Measurements from ENCODE around the gene PRICKLE1. TPM values are rescaled to one million over a fixed set of nuclear protein-coding genes. Genes with fewer than 3 reads are reported as not detected.

PRICKLE1 gene
- polyA plus RNA-seq, 1 donor (not counting 4 experiments of a cell fraction or from before 2014, with no cell fraction given) = 3.5 TPM

- dilution Hi-C loops (cut with MboI; ENCODE audit: extremely low pct_ligation_motif_present, low sequenced_read_pairs) = no loop called here
Observed at GRCh38 chr12:42459336-42459847, 130.2 kb downstream of the PRICKLE1 start.

DNA sequence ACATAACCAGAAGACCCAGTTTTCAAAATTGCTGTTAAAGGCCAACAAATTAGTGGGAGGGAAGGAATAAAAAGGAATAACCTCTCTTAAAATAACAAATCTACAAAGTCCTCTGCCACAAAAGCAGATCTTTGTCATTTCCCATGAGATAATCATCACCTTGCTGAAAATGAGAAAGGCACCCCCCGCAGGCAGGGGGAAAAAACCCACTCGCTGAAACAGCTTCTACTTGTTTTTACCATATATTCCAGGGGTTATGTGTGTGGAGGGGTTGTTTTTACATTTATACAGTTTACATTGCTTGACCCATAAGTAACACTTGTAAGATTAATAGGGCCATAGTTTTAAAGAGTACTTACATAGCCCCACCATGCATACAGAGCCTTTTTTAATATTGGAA, 131.0 kb downstream of the PRICKLE1 start:
- H3K9me1 ChIP-seq (ENCODE audit: control insufficient read depth, extremely low read depth, insufficient read depth, low read length) = no peaks in the 10 kb centered on the region
- no peaks in the 10 kb centered on the region for H4K20me1 ChIP-seq (ENCODE audit: control insufficient read depth, extremely low read depth, insufficient read depth, low read length)
- TF ChIP-seq EZH2 (IDR thresholded peaks at IDR 0.05; ENCODE audit: low read length) (no peak), CTCF (optimal IDR thresholded peaks at IDR 0.05 in 1 of 3, IDR thresholded peaks at IDR 0.05 in 1 of 3, conservative IDR thresholded peaks at IDR 0.05 in 1 of 3; ENCODE audit: extremely low read depth in 1 of 3, insufficient read depth in 2 of 3, low read length in 3 of 3) (no peak)
- H3K36me3 ChIP-seq (ENCODE audit: control insufficient read depth in 2 of 2, extremely low read depth in 1 of 2, insufficient read depth in 2 of 2, low read length in 2 of 2) = peaks cover 3 to 4% of the 10 kb centered on the region in 2 experiments
- no peak overlapping the region for H2AFZ ChIP-seq (ENCODE audit: control insufficient read depth, low read length)
- no peak for FAIRE-seq
- H3K4me2 ChIP-seq (ENCODE audit: control insufficient read depth, extremely low read depth, insufficient read depth, low read depth, low read length) = no peak overlapping the region
- DNase-seq (ENCODE audit: low read depth, low spot score) = no peak
- H3K9ac ChIP-seq (ENCODE audit: control insufficient read depth, extremely low read depth, insufficient read depth, low read length) = no peak overlapping the region
- H3K4me1 ChIP-seq (ENCODE audit: control insufficient read depth, extremely low read depth, insufficient read depth, low read length) = no peaks in the 10 kb centered on the region
- H3K27ac ChIP-seq (ENCODE audit: control insufficient read depth, insufficient read depth, low read length) = no peak overlapping the region
- no peaks in the 10 kb centered on the region for H3K9me3 ChIP-seq (ENCODE audit: control insufficient read depth, low read depth, low read length)
- dilution Hi-C loops (cut with MboI; ENCODE audit: extremely low pct_ligation_motif_present, low sequenced_read_pairs) = no loop called here
- no peak overlapping the region for H3K4me3 ChIP-seq (ENCODE audit: control insufficient read depth in 2 of 3, extremely low read depth in 1 of 3, insufficient read depth in 2 of 3, low read depth in 1 of 3, low read length in 3 of 3)
- H3K79me2 ChIP-seq (ENCODE audit: control insufficient read depth, insufficient read depth, low read length) = no peaks in the 10 kb centered on the region
- no peaks in the 10 kb centered on the region for H3K27me3 ChIP-seq (ENCODE audit: control insufficient read depth, extremely low read depth, insufficient read depth, low read length)

More at GRCh38 chr12:42459336-42459847, 130.2 kb downstream of the PRICKLE1 start:
- DNase-seq (ENCODE audit: low read depth, low spot score) (no peak), FAIRE-seq (no peak)
- Histone ChIP-seq H3K27ac (ENCODE audit: control insufficient read depth, insufficient read depth, low read length) (no peak overlapping the region), H3K4me2 (ENCODE audit: control insufficient read depth, extremely low read depth, insufficient read depth, low read depth, low read length) (no peak overlapping the region), H4K20me1 (ENCODE audit: control insufficient read depth, extremely low read depth, insufficient read depth, low read length) (no peaks in the 10 kb centered on the region), H2AFZ (ENCODE audit: control insufficient read depth, low read length) (no peak overlapping the region), H3K36me3 (ENCODE audit: control insufficient read depth in 2 of 2, extremely low read depth in 1 of 2, insufficient read depth in 2 of 2, low read length in 2 of 2) (peaks cover 6% of the 10 kb centered on the region in 2 experiments), H3K9me3 (ENCODE audit: control insufficient read depth, low read depth, low read length) (no peaks in the 10 kb centered on the region), H3K79me2 (ENCODE audit: control insufficient read depth, insufficient read depth, low read length) (no peaks in the 10 kb centered on the region), H3K4me1 (ENCODE audit: control insufficient read depth, extremely low read depth, insufficient read depth, low read length) (no peaks in the 10 kb centered on the region), H3K9me1 (ENCODE audit: control insufficient read depth, extremely low read depth, insufficient read depth, low read length) (no peaks in the 10 kb centered on the region), H3K9ac (ENCODE audit: control insufficient read depth, extremely low read depth, insufficient read depth, low read length) (no peak overlapping the region), H3K27me3 (ENCODE audit: control insufficient read depth, extremely low read depth, insufficient read depth, low read length) (no peaks in the 10 kb centered on the region), H3K4me3 (ENCODE audit: control insufficient read depth in 2 of 3, extremely low read depth in 1 of 3, insufficient read depth in 2 of 3, low read depth in 1 of 3, low read length in 3 of 3) (no peak overlapping the region)
- no peak for TF ChIP-seq EZH2 (IDR thresholded peaks at IDR 0.05; ENCODE audit: low read length)
- no peak for TF ChIP-seq CTCF (optimal IDR thresholded peaks at IDR 0.05 in 1 of 3, IDR thresholded peaks at IDR 0.05 in 1 of 3, conservative IDR thresholded peaks at IDR 0.05 in 1 of 3; ENCODE audit: extremely low read depth in 1 of 3, insufficient read depth in 2 of 3, low read length in 3 of 3)
